PC-3 (cell line): ENCODE data around the gene ST6GALNAC4. TPM values are rescaled to one million over a fixed set of nuclear protein-coding genes. Genes with fewer than 3 reads are reported as not detected.
A peak's percentile ranks its signal among the peaks of the same experiment; 100 is the strongest.
"Not testable (repeated sequence)": the region's sequence is repeated elsewhere in the genome, so short reads cannot be mapped to it uniquely, and the experiment has no call there.

Experiments used
- ATAC-seq: fragments of 200-7000 bp; cut with Tn5 transposase; 2 replicates; pipeline ENCODE4 v1.9.1; 2020; ENCODE audit warnings: mild to moderate bottlenecking, moderate library complexity
- BruUV-seq: library from RNA; stranded (reverse); fragments of 400-500 nt; replicated peaks from 2 replicates; lab custom pipeline; 2021; lab: Mats Ljungman, UMichigan
- CTCF ChIA-PET: fragments of 300-600 bp; sonication (Branson Sonifier 250); formaldehyde crosslinking; loops from one replicate; lab custom pipeline; 2022; ENCODE audit warnings: antibody characterized with exemption; lab: Charles Lee
- POLR2A ChIA-PET: fragments of 300-600 bp; sonication (Branson Sonifier 250); formaldehyde crosslinking; loops from one replicate; lab custom pipeline; 2022; ENCODE audit warnings: antibody characterized with exemption; ENCODE audit not compliant: unreplicated experiment; lab: Charles Lee
- DNase-seq: peaks from one replicate; pipeline ENCODE4 v3.0.0-alpha.2; 2015
- H2AFZ ChIP-seq: fragments of 300-600 bp; sonication (generic); 2 replicates; pipeline ENCODE4 v1.6.0; 2016; ENCODE audit warnings: antibody characterized with exemption, low read length
- H3F3A ChIP-seq: fragments of 300-600 bp; sonication (generic); one replicate; pipeline ENCODE4 v1.6.0; 2017; ENCODE audit warnings: antibody characterized with exemption, low read length, control low read depth, mild to moderate bottlenecking; ENCODE audit not compliant: unreplicated experiment
- H3K27ac ChIP-seq: fragments of 300-600 bp; sonication (generic); 2 replicates; pipeline ENCODE4 v1.5.1; 2016; ENCODE audit warnings: mild to moderate bottlenecking, low read length
- H3K27me3 ChIP-seq: fragments of 300-600 bp; sonication (generic); 2 replicates; pipeline ENCODE4 v1.6.1; 2016; ENCODE audit warnings: low read length, mixed read lengths
- H3K36me3 ChIP-seq: fragments of 300-600 bp; sonication (generic); 2 replicates; pipeline ENCODE4 v1.6.1; 2016; ENCODE audit warnings: low read depth, mixed run types, low read length, mixed read lengths
- H3K4me1 ChIP-seq: fragments of 300-600 bp; sonication (generic); 2 replicates; pipeline ENCODE4 v1.5.1; 2016; ENCODE audit warnings: low read length; ENCODE audit not compliant: insufficient read depth
- H3K4me2 ChIP-seq: fragments of 300-600 bp; sonication (generic); 2 replicates; pipeline ENCODE4 v1.6.0; 2016; ENCODE audit warnings: low read length
- H3K4me3 ChIP-seq: fragments of 300-600 bp; sonication (generic); 2 replicates; pipeline ENCODE4 v1.5.1; 2016; ENCODE audit warnings: mild to moderate bottlenecking, low read length, mixed read lengths
- H3K79me2 ChIP-seq: fragments of 300-600 bp; sonication (generic); 2 replicates; pipeline ENCODE4 v1.6.1; 2017; ENCODE audit warnings: low read length, mixed read lengths
- H3K9ac ChIP-seq: fragments of 300-600 bp; sonication (generic); 2 replicates; pipeline ENCODE4 v1.6.0; 2016; ENCODE audit warnings: mild to moderate bottlenecking, low read length
- H3K9me2 ChIP-seq: fragments of 300-600 bp; sonication (generic); replicated peaks from 2 replicates; pipeline ENCODE4 v1.6.1; 2016; ENCODE audit warnings: mixed run types, low read length, mixed read lengths
- H3K9me3 ChIP-seq: fragments of 300-600 bp; sonication (generic); 2 replicates; pipeline ENCODE4 v1.6.1; 2016; ENCODE audit warnings: low read length, mixed read lengths
- H4K20me1 ChIP-seq: fragments of 300-600 bp; sonication (generic); 2 replicates; pipeline ENCODE4 v1.6.1; 2016; ENCODE audit warnings: low read length, mixed read lengths
- CTCF ChIP-seq: fragments of 300-600 bp; sonication (generic); conservative IDR thresholded peaks from 2 replicates; pipeline ENCODE4 v1.5.1; 2017; ENCODE audit warnings: antibody characterized with exemption, low read depth, mild to moderate bottlenecking, low read length
- EZH2 ChIP-seq: fragments of 300-600 bp; sonication (generic); IDR thresholded peaks from one replicate; pipeline ENCODE4 v1.6.1; 2017; ENCODE audit warnings: antibody characterized with exemption, mild to moderate bottlenecking, low read length; ENCODE audit not compliant: unreplicated experiment
- EZH2phosphoT487 ChIP-seq: fragments of 300-600 bp; sonication (generic); IDR thresholded peaks from 2 replicates; pipeline ENCODE4 v1.6.1; 2018; ENCODE audit warnings: mild to moderate bottlenecking, antibody characterized with exemption, low read length, borderline replicate concordance
- intact Hi-C: fragments of 100-400 bp; cut with micrococcal nuclease; formaldehyde crosslinking; loops from 2 replicates; pipeline ENCODE4 v1.9.0; 2023
- total RNA-seq: library from RNA; depleted of rRNA; stranded (reverse); fragments of >200 nt; gene quantifications from 2 replicates; pipeline ENCODE4 v1.2.3, GENCODE V29; 2014

The ST6GALNAC4 gene
- total RNA-seq, 1 experiment from 2014 or later, result 26.9 TPM

- H3K4me3 ChIP-seq, POLR2A ChIA-PET, H3K9me3 ChIP-seq, H3K27me3 ChIP-seq, H3F3A ChIP-seq, H3K4me2 ChIP-seq, H3K79me2 ChIP-seq, H2AFZ ChIP-seq, H3K9me2 ChIP-seq, H3K27ac ChIP-seq, H3K36me3 ChIP-seq, DNase-seq, BruUV-seq, H3K9ac ChIP-seq, ATAC-seq, H4K20me1 ChIP-seq: not testable (repeated sequence)
- intact Hi-C loops, result loop anchor here (2.0 kb wide), 1 partner anchor 83 kb away; the partner anchor contains the start of gene CDK9
- peaks cover 12% of the 10 kb centered on the region for H3K4me1 ChIP-seq
- CTCF ChIA-PET, result interaction anchor here (0.7 to 1.5 kb wide), 3 partner anchors 69 to 135 kb away, joined by 4 to 19 read pairs (median 9); partner anchors contain the start of gene TOR2A
Observed at GRCh38 chr9:127870153-127870491, 46.7 kb downstream of the ST6GALNAC4 start.

- Histone ChIP-seq H4K20me1 (no peaks in the 10 kb centered on the region), H3K36me3 (no peaks in the 10 kb centered on the region), H3K27me3 (no peaks in the 10 kb centered on the region), H3K4me2 (no peak overlapping the region), H3K4me1 (peaks cover 8% of the 10 kb centered on the region), H3F3A (no peaks in the 10 kb centered on the region), H3K79me2 (no peaks in the 10 kb centered on the region), H3K9me3 (no peaks in the 10 kb centered on the region), H3K4me3 (no peak overlapping the region), H2AFZ (no peak overlapping the region), H3K9me2 (no peaks in the 10 kb centered on the region), H3K9ac (no peak overlapping the region), H3K27ac (no peak overlapping the region)
- POLR2A ChIA-PET, result no interaction called here
- no TSS peak for BruUV-seq
- CTCF ChIA-PET, result interaction anchor here (0.5 to 1.5 kb wide), 4 partner anchors 69 to 135 kb away, joined by 3 to 19 read pairs (median 6); partner anchors contain the start of gene TOR2A
- ATAC-seq (peak; percentile 85), DNase-seq (peak; percentile 78)
- no peak for TF ChIP-seq EZH2
- peak; percentile 74 for TF ChIP-seq CTCF
- intact Hi-C loops, result loop anchor here (2.0 kb wide), 1 partner anchor 83 kb away; the partner anchor contains the start of gene CDK9
Observed at GRCh38 chr9:127869310-127870152, 47.3 kb downstream of the ST6GALNAC4 start.

GRCh38 chr9:127868278-127868902 lies 48.5 kb downstream of the ST6GALNAC4 start:
- no TSS peak for BruUV-seq

More at GRCh38 chr9:127868278-127868902, 48.5 kb downstream of the ST6GALNAC4 start:
- H3K9me2 ChIP-seq, result no peaks in the 10 kb centered on the region
- no peak overlapping the region for H3K9ac ChIP-seq
- DNase-seq (no peak), ATAC-seq (no peak)
- no peaks in the 10 kb centered on the region for H3K27me3 ChIP-seq
- H3K9me3 ChIP-seq, result no peaks in the 10 kb centered on the region
- TF ChIP-seq EZH2phosphoT487 (no peak), EZH2 (no peak), CTCF (no peak)
- no peak overlapping the region for H3K4me2 ChIP-seq
- no peak overlapping the region for H2AFZ ChIP-seq
- no peaks in the 10 kb centered on the region for H3K79me2 ChIP-seq
- H3K36me3 ChIP-seq, result no peaks in the 10 kb centered on the region
- H3K4me3 ChIP-seq, result no peak overlapping the region
- H3K27ac ChIP-seq, result no peak overlapping the region
- ChIA-PET CTCF (no interaction called here), POLR2A (no interaction called here)
- intact Hi-C loops, result no loop called here
- H3F3A ChIP-seq, result no peaks in the 10 kb centered on the region
- no peaks in the 10 kb centered on the region for H4K20me1 ChIP-seq
- no peaks in the 10 kb centered on the region for H3K4me1 ChIP-seq
